ENCODE measurements around the gene SORL1. TPM values are rescaled to one million over a fixed set of nuclear protein-coding genes. Genes with fewer than 3 reads are reported as not detected.

The SORL1 gene
- total and polyA plus RNA-seq, 2 of the 8 experiments (the other 6 are each of a cell fraction or from before 2014, with no cell fraction given): 38.1 to 65.5 TPM

DNA sequence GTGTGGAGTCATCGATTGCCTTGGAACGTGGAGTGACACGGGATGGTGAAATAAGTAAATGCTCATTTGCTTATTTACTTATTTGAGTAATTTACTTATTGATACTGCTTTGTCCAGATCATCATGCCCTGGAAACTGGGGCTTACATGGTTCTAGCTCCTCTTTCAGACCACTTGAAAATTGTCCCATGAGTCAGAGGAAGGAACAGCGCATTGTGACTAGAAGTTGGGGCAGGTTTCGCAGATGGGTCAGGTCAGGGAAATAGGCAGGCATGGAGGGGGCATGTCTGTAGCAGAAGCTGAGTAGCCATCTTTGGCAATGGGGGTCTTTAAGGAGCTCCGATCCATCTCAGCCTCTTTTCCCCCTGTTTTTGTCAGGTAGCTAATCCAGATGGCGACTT is 104.8 kb downstream of the SORL1 start:
- Histone ChIP-seq H3K14ac (ENCODE audit: insufficient read length) (no peak overlapping the region), H3K27ac (ENCODE audit: low read depth, low read length) (no peak overlapping the region), H2BK120ac (replicated peaks; ENCODE audit: low read depth, low read length) (no peak overlapping the region), H3K23ac (ENCODE audit: insufficient read length) (no peak overlapping the region), H2BK15ac (ENCODE audit: low read length) (no peak overlapping the region), H4K91ac (replicated peaks; ENCODE audit: insufficient read length, low read length) (no peak overlapping the region), H3K9me3 (ENCODE audit: insufficient read depth in 2 of 2, low read depth in 1 of 2, low read length in 1 of 2) (no peaks in the 10 kb centered on the region), H3K79me1 (ENCODE audit: low read depth, low read length) (no peaks in the 10 kb centered on the region; the same call in 1 of the 2 replicates), H3K4me2 (ENCODE audit: insufficient read depth in 1 of 2, low read depth in 2 of 2, low read length in 2 of 2) (no peak overlapping the region), H3K4me3 (ENCODE audit: extremely low read depth in 1 of 4, insufficient read depth in 2 of 4, low read depth in 3 of 4, low read length in 4 of 4) (no peak overlapping the region), H3K4ac (replicated peaks; ENCODE audit: insufficient read length, low read depth, low read length) (no peak overlapping the region), H2AK5ac (ENCODE audit: low read depth, low read length) (no peak overlapping the region), H3K18ac (ENCODE audit: extremely low read depth, low read length) (no peak overlapping the region), H4K20me1 (replicated peaks in 1 of 2; ENCODE audit: control insufficient read depth in 1 of 2, insufficient read depth in 2 of 2, low read length in 2 of 2) (peaks cover 0 to 1% of the 10 kb centered on the region in 2 experiments), H3K9ac (replicated peaks in 1 of 4; ENCODE audit: extremely low read depth in 1 of 4, low read depth in 3 of 4, low read length in 3 of 4) (no peak overlapping the region), H3K27me3 (replicated peaks in 1 of 4; ENCODE audit: control insufficient read depth in 3 of 4, extremely low read depth in 1 of 4, insufficient read depth in 3 of 4, low read length in 3 of 4) (no peaks in the 10 kb centered on the region), H3K23me2 (ENCODE audit: low read depth, low read length) (no peaks in the 10 kb centered on the region), H3K4me1 (replicated peaks in 1 of 4; ENCODE audit: control insufficient read depth in 3 of 4, insufficient read depth in 4 of 4, low read length in 3 of 4) (peaks cover 0 to 2% (median 0%) of the 10 kb centered on the region in 4 experiments; a peak in 2 of 7 replicates), H3K79me2 (ENCODE audit: control insufficient read depth in 1 of 2, insufficient read depth in 2 of 2, low read length in 2 of 2) (no peaks in the 10 kb centered on the region), H3K36me3 (ENCODE audit: control insufficient read depth in 2 of 4, insufficient read depth in 4 of 4, low read length in 3 of 4) (peaks cover 18 to 58% (median 53%) of the 10 kb centered on the region in 4 experiments; a peak in 7 of 8 replicates), H3K56ac (replicated peaks; ENCODE audit: insufficient read length, low read depth, low read length) (no peak overlapping the region), H2BK12ac (ENCODE audit: low read depth, low read length) (no peak overlapping the region), H2AFZ (ENCODE audit: low read length) (no peak overlapping the region), H4K5ac (ENCODE audit: insufficient read length, low read depth, low read length) (no peak overlapping the region), H2BK20ac (ENCODE audit: low read length) (no peak overlapping the region), H4K8ac (ENCODE audit: extremely low read depth, insufficient read depth, low read length) (no peak overlapping the region), H2BK5ac (ENCODE audit: low read depth, low read length) (no peak overlapping the region)
- no peak for TF ChIP-seq FOSL1 (IDR thresholded peaks at IDR 0.05; ENCODE audit: insufficient read depth, low read depth, low read length)
- no peak for TF ChIP-seq KDM4A (IDR thresholded peaks at IDR 0.05; ENCODE audit: low read depth, low read length, severe bottlenecking)
- no peak for TF ChIP-seq ZNF274 (IDR thresholded peaks at IDR 0.05; ENCODE audit: borderline replicate concordance, extremely low read depth, low read length)
- no peak for TF ChIP-seq SIRT6 (IDR thresholded peaks at IDR 0.05; ENCODE audit: low read length)
- TF ChIP-seq, protein P1, sequence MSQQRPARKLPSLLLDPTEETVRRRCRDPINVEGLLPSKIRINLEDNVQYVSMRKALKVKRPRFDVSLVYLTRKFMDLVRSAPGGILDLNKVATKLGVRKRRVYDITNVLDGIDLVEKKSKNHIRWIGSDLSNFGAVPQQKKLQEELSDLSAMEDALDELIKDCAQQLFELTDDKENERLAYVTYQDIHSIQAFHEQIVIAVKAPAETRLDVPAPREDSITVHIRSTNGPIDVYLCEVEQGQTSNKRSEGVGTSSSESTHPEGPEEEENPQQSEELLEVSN (IDR thresholded peaks at IDR 0.05): no peak
- no peak for TF ChIP-seq PHF8 (conservative IDR thresholded peaks at IDR 0.05; ENCODE audit: low read depth, low read length)
- no peak for TF ChIP-seq SIN3A (conservative IDR thresholded peaks at IDR 0.05 in 1 of 2, IDR thresholded peaks at IDR 0.05 in 1 of 2; ENCODE audit: low read depth in 1 of 2, low read length in 2 of 2)
- ChIA-PET CTCF (ENCODE audit: partially characterized antibody) (interaction anchor here (1.2 kb wide), 1 partner anchor 16 kb away, joined by 3 read pairs; no protein-coding TSS in a partner anchor), POLR2A (ENCODE audit: partially characterized antibody) (no interaction called here)
- DNase-seq (ENCODE audit: low read depth in 1 of 2, low spot score in 2 of 2) (no peak), FAIRE-seq (no peak)
- WGBS, 2 experiments (ENCODE audit: extremely low coverage in 1 of 2, insufficient coverage in 1 of 2, insufficient read length in 1 of 2, insufficient replicate concordance in 2 of 2, low coverage in 1 of 2, low lambda C conversion rate in 2 of 2, missing lambda C conversion rate in 1 of 2): 91% methylated on average over 7 of the region's 7 CpGs; no CpG with 5 or more reads in 1 of the 2 experiments

All from H1 (cell line).